ENCODE results near the gene FRMD8.
"Not testable (repeated sequence)": the region's sequence is repeated elsewhere in the genome, so short reads cannot be mapped to it uniquely, and the experiment has no call there.

FRMD8 gene

DNA sequence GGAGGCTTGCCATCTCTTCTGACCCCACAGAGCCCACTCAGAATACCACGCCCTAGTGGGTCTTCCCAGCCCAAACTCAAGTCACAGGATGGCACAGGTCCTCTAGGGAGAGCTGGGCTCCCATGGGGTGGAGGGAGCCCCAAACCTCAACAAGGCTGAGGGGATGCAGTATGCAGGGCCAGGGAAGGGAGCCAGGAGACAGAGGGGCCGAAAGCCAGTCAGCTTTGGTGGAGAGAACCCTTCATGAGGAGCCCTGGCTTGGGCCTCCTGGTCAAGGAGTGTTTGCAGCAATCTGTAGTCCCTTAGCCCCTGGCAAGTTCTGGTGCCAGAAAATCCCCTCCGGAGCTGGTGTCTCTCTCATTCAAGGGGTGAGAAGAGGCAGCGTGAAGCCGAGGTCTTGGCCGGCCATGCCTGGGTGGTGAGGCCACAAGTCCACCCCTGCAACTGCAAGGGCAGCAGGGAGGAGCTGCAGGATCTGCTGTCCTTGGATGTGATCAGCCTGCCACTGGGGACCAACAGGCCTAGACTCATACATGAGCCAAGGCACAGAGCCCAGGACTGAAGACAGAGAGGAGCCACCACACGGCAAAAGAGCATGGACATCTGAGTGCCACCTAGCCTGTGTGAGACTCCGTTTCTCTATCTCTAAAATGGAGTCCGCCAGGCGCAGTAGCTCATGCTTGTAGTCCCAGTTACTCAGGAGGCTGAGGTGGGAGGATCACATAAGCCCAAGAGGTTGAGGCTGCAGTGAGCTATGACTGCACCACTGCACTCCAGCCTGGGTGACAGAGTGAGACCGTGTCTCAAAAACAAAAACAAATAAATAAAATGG is 60.2 kb downstream of the FRMD8 start:
- no peaks in the 10 kb centered on the region for H3K27me3 Mint-ChIP-seq (ENCODE audit: low read depth)
- no peaks in the 10 kb centered on the region for H3K9me3 Mint-ChIP-seq
- H3K4me1 Mint-ChIP-seq (ENCODE audit: low read depth): peaks cover 28% of the 10 kb centered on the region
- no peak overlapping the region for H3K4me3 Mint-ChIP-seq
- H3K36me3 Mint-ChIP-seq (ENCODE audit: low read depth): peaks cover 15% of the 10 kb centered on the region
- peak overlapping the region; percentile 71 for H3K27ac Mint-ChIP-seq

DNA sequence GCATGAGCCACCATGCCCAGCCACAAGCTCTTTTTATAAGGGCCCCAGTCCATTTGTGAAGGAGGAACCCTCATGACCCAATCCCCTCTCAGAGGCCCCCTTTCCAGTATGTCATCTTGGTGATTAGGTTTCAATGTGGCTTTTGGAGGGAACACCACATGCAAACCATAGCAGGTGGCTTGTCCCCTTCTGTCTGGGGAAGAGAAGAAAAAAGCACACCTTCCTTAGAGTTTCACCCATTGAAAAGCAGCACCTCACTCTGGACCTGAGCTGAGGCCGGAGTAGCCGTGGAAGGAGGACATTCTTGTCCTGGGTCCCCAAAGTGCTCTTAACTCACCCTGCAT is 61.6 kb downstream of the FRMD8 start:
- peaks cover 21% of the 10 kb centered on the region for H3K4me1 Mint-ChIP-seq (ENCODE audit: low read depth)
- H3K27ac Mint-ChIP-seq: no peak overlapping the region
- H3K9me3 Mint-ChIP-seq: no peaks in the 10 kb centered on the region
- no peaks in the 10 kb centered on the region for H3K27me3 Mint-ChIP-seq (ENCODE audit: low read depth)
- H3K36me3 Mint-ChIP-seq (ENCODE audit: low read depth): peaks cover 10% of the 10 kb centered on the region
- H3K4me3 Mint-ChIP-seq: no peak overlapping the region

DNA sequence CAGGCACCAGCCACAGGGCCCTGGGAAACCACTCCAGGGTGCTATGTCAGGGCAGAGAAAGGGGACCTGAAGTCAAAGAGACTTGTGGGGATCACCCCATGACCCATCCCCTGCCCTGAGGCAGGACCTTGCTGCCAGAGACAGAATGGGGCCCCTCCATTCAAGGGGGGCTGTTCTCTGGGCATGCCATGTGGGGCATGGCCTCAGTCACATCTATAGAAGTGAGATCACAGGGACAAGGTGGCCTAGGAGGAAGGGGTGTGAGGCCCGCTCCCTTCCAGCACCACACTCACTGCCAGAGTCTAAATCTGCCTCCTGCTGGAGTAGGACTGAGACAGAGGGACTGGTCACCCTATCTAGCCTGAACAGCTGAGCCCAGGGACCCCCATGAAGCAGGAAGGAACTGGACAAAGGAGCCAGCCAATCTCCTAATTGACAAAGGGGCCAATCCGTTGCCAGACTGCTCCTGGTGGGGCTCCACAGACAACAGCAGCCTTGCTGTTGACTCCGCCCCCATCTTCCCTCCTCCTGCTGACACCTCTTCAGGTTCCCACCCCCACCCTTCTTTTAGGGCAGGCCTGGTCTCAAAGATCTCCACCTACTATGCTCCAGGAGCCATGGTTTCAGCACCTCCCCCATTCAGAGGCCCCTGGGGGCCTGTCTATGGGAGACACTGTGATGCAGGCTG is 62.1 kb downstream of the FRMD8 start:
- Mint-ChIP-seq H3K27ac (peak overlapping the region; percentile 58), H3K9me3 (no peaks in the 10 kb centered on the region), H3K27me3 (ENCODE audit: low read depth) (no peaks in the 10 kb centered on the region), H3K36me3 (ENCODE audit: low read depth) (peaks cover 7% of the 10 kb centered on the region), H3K4me1 (ENCODE audit: low read depth) (peaks cover 18% of the 10 kb centered on the region), H3K4me3 (no peak overlapping the region)

DNA sequence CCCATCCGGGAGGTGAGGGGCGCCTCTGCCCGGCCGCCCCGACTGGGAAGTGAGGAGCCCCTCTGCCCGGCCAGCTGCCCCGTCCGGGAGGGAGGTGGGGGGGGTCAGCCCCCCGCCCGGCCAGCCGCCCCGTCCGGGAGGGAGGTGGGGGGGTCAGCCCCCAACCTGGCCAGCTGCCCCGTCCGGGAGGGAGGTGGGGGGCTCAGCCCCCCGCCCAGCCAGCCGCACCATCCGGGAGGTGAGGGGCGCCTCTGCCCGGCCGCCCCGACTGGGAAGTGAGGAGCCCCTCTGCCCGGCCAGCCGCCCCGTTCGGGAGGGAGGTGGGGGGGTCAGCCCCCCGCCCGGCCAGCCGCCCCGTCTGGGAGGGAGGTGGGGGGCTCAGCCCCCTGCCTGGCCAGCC is 64.9 kb downstream of the FRMD8 start:
- H3K27me3 Mint-ChIP-seq (ENCODE audit: low read depth); H3K27ac Mint-ChIP-seq; H3K36me3 Mint-ChIP-seq (ENCODE audit: low read depth); H3K9me3 Mint-ChIP-seq; H3K4me3 Mint-ChIP-seq: not testable (repeated sequence)
- H3K4me1 Mint-ChIP-seq (ENCODE audit: low read depth): peaks cover 18% of the 10 kb centered on the region

DNA sequence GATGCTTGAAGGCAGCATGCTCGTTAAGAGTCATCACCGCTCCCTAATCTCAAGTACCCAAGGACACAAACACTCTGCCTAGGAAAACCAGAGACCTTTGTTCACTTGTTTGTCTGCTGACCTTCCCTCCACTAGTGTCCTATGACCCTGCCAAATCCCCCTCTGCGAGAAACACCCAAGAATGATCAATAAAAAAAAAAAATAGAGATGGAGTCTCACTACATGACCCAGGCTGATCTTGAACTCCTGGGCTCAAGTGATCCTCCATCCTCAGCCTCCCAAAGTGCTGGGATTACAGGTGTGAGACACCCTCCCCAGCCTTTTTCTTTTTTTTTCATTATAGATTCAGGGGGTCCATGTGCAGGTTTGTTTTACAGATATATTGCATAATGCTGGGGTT is 65.8 kb downstream of the FRMD8 start:
- not testable (repeated sequence) for H3K4me3 Mint-ChIP-seq; H3K27me3 Mint-ChIP-seq (ENCODE audit: low read depth); H3K27ac Mint-ChIP-seq; H3K9me3 Mint-ChIP-seq
- H3K4me1 Mint-ChIP-seq (ENCODE audit: low read depth): peaks cover 21% of the 10 kb centered on the region
- H3K36me3 Mint-ChIP-seq (ENCODE audit: low read depth): peaks cover 14% of the 10 kb centered on the region

DNA sequence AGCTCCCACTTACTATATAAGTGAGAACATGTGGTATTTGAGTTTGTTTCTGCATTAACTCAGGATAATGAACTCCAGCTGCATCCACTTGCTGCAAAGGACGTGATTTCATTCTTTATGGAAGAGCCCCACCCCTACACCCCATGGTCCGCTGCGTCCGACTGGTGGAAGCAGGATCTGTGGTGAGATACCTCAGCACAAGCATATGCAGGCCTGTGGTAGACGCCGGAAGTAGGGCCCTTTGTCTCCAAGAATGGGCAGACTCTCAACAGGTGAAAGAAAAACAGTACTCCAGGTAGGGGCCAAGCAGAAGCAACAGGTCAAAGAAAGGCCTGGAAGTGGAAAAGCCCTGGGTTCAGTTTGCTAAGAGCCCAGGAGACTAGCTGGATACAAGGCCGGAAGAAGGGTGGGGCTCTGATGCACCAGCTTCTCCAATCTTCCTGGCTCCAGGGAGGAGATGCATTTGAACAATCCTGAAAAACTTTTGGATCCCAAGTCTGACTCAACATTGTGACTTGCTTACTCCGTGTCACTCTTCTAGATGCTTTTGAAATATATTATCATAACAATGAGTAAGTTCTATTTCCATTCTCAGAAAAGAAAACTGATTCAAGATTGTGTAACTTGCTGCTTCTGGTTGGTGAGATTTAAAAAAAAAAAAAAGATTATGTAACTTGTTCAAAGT is 66.5 kb downstream of the FRMD8 start:
- H3K27me3 Mint-ChIP-seq (ENCODE audit: low read depth): no peaks in the 10 kb centered on the region
- H3K27ac Mint-ChIP-seq: no peak overlapping the region
- peaks cover 23% of the 10 kb centered on the region for H3K4me1 Mint-ChIP-seq (ENCODE audit: low read depth)
- H3K36me3 Mint-ChIP-seq (ENCODE audit: low read depth): peaks cover 14% of the 10 kb centered on the region
- H3K4me3 Mint-ChIP-seq: no peak overlapping the region
- H3K9me3 Mint-ChIP-seq: no peaks in the 10 kb centered on the region

DNA sequence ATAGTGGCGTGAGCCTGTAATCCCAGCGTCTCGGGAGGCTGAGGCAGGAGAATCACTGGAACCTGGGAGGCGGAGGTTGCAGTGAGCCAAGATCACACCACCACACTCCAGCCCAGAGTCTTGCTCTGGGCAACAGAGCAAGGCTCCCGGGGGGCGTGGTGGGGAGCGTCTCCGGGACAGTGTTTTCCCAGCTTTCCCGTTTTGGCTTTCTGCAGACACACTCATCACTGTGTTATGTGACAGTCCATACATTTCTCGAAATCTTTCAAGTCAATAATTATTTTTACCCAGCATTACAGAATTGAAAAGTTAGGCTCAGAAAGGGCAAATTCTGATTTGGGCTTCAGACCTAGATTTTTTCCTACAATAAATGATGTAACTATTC is 67.9 kb downstream of the FRMD8 start:
- Mint-ChIP-seq H3K27ac (no peak overlapping the region), H3K4me3 (peak overlapping the region; percentile 83), H3K4me1 (ENCODE audit: low read depth) (peaks cover 18% of the 10 kb centered on the region), H3K9me3 (no peaks in the 10 kb centered on the region), H3K27me3 (ENCODE audit: low read depth) (no peaks in the 10 kb centered on the region), H3K36me3 (ENCODE audit: low read depth) (peaks cover 14% of the 10 kb centered on the region)

DNA sequence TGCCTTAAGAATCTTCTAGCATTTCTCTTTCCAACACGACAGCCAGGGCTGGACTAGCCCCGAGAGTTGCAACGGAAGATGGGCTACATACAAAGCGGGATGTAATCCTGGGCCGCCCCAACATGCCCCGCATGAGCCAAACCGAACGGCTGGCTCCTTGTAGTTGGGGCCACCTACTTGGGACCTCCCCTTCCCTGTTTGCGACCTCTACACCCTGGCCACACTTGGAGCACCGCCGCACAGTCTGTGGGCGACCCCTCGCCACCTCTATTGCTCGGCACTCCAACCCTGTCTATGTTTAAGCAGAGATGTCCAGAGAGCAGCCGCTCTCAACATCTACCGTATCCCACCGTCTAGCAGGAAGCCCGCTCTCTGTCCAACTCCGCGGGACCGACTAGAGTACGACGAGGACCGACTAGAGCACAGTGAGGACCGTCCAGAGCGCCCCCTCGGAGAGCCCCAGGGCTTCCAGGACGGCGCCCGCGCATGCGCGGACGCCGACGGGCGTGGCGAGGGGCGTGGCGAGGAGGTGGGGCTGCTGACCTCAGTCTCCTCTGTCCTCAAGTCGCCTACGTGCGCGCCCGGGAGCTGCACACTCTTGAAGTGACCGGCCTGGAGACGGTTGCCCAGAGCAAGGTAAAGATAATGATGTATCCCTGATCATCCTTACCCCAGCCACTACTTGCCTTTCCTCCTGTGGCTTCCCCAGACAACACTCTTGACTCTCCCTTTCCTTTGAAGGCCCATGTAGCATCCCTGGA is 68.4 kb downstream of the FRMD8 start:
- H3K4me1 Mint-ChIP-seq (ENCODE audit: low read depth): peaks cover 20% of the 10 kb centered on the region
- peak overlapping the region; percentile 70 for H3K27ac Mint-ChIP-seq
- H3K36me3 Mint-ChIP-seq (ENCODE audit: low read depth): peaks cover 14% of the 10 kb centered on the region
- H3K9me3 Mint-ChIP-seq: no peaks in the 10 kb centered on the region
- no peaks in the 10 kb centered on the region for H3K27me3 Mint-ChIP-seq (ENCODE audit: low read depth)
- H3K4me3 Mint-ChIP-seq: peak overlapping the region; percentile 83

DNA sequence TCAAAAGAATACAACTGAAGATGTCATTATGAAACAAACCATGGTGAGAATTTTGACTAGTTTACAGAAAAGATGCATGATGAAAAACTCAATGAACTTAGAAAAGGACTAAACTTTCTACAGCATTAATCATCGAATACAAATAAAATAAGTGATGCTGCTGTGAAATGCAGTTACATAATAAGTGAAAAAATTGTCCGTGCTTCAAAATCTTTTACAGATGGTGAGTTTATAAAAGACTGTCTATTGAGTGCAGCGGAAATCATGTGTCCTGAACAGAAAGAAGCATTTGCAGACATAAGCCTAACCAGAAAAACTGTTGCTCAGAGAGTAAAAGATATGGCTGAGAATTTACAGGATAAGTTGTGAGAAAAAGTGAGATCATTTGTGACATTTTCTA is 70.0 kb downstream of the FRMD8 start:
- no peaks in the 10 kb centered on the region for H3K9me3 Mint-ChIP-seq
- no peaks in the 10 kb centered on the region for H3K27me3 Mint-ChIP-seq (ENCODE audit: low read depth)
- H3K4me1 Mint-ChIP-seq (ENCODE audit: low read depth): peaks cover 22% of the 10 kb centered on the region
- H3K27ac Mint-ChIP-seq: peak overlapping the region; percentile 53
- H3K4me3 Mint-ChIP-seq: peak overlapping the region; percentile 68
- H3K36me3 Mint-ChIP-seq (ENCODE audit: low read depth): peaks cover 14% of the 10 kb centered on the region

DNA sequence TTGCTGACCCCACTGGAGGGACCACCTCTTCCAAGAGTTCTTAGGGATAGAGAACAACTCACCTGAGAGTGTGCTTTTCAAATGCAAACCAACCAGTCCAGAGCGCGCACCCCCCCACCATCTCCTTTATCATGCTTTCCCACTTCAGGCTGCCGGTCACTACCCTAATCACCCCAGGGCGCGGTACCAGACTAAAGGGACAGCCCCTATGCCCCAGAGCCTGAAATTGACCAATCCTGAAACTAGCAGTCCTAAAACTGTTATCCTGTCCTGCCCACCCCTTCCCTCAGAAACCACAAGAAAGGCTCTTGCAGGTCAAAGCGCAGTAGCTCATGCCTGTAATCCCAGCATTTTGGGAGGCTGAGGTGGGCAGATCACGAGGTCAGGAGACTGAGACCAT is 73.1 kb downstream of the FRMD8 start:
- peaks cover 22% of the 10 kb centered on the region for H3K4me1 Mint-ChIP-seq (ENCODE audit: low read depth)
- no peak overlapping the region for H3K27ac Mint-ChIP-seq
- no peaks in the 10 kb centered on the region for H3K27me3 Mint-ChIP-seq (ENCODE audit: low read depth)
- peaks cover 14% of the 10 kb centered on the region for H3K36me3 Mint-ChIP-seq (ENCODE audit: low read depth)
- no peaks in the 10 kb centered on the region for H3K9me3 Mint-ChIP-seq
- no peak overlapping the region for H3K4me3 Mint-ChIP-seq

Measured in T-helper 1 cell treated with Interleukin-12 subunit alpha and Interleukin-12 subunit beta and Interleukin-4 antibody, amounts not matched to agents 30 μg/mL and 1 μg/mL, for 36 hours (primary cell).